CD4-positive, alpha-beta T cell treated with Interleukin-17A for 1 hour (primary cell): ENCODE measurements around the gene WDR59.
"Not testable (repeated sequence)": the region's sequence is repeated elsewhere in the genome, so short reads cannot be mapped to it uniquely, and the experiment has no call there.

Source experiments
- DNase-seq: peaks from one replicate; pipeline ENCODE4 v3.0.0-alpha.2; 2020

Gene WDR59

DNA sequence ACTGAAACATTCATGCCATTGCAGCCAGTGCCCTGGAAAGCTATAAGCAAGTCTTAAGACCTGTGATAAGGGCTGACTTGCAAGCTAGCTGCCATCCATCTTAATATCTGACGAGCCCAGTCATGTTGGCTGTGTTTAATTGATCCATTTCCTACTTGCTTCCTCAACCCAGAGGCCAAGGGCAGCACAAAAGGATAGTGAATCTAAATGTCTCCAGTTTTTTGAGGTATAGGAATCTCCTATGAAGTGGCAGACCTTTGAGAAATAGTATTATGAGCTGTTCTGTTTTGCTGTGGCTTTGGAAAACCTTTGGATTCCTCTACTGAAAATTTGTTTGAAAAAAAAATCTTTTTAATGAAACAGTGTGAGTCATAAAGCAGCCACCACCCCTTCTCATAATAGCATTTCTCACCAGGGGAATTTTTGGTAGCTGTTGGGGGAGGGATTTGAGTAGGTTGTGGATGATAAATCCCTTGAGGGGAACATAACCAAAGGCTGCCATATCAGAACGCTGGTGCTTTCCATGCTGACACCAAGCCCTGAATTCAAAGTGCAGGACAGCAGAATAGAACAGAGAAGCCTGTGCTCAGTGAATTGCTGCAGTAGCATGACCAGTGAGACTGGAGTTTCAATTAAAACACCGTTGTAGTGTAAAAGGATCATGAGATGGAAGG lies 26.8 kb upstream of the WDR59 start:
- DNase-seq = peak; percentile 62

GRCh38 chr16:75010427-75010826 lies 25.5 kb upstream of the WDR59 start:
- DNase-seq = no peak

- no peak for DNase-seq
Observed at GRCh38 chr16:75007443-75007842, 22.5 kb upstream of the WDR59 start.

DNA sequence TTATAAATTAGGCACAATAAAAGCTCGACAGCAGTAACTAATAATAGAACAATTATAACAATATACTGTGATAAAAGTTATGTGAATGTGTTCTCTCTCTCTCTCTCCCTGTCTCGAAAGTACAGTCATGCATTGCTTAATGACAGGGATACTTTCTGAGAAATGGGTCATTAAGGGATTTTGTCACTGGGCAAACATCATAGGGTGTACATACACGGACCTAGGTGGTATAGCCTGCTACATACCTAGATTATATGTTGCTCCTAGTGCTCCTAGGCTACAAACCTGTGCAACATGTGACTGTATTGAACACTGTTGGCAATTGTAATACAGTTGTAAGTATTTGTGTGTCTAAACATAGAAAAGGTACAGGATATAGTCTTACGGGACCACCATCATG lies 20.8 kb upstream of the WDR59 start:
- no peak for DNase-seq

GRCh38 chr16:75004460-75004859 lies 19.5 kb upstream of the WDR59 start:
- no peak for DNase-seq

DNA sequence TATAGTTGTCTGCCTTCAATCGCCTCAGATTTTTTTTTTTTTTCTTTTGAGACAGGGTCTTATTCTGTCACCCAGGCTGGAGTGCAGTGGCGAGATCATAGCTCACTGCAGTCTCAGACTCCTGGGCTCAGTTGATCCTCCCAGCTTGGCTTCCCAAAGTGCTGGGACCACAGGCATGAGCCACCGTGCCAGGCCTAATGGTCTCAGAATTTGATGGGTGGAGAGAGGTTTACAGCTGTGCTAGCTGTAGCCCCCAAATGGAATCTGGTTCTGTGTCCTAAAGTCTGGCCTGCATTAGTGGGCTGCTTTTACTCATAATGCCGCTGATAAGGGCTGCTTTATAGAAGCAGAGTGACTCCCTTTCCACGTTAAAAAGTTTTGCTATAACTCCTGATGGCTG lies 19.0 kb upstream of the WDR59 start:
- no peak for DNase-seq

GRCh38 chr16:75002474-75002873 lies 17.6 kb upstream of the WDR59 start:
- DNase-seq = no peak

DNA sequence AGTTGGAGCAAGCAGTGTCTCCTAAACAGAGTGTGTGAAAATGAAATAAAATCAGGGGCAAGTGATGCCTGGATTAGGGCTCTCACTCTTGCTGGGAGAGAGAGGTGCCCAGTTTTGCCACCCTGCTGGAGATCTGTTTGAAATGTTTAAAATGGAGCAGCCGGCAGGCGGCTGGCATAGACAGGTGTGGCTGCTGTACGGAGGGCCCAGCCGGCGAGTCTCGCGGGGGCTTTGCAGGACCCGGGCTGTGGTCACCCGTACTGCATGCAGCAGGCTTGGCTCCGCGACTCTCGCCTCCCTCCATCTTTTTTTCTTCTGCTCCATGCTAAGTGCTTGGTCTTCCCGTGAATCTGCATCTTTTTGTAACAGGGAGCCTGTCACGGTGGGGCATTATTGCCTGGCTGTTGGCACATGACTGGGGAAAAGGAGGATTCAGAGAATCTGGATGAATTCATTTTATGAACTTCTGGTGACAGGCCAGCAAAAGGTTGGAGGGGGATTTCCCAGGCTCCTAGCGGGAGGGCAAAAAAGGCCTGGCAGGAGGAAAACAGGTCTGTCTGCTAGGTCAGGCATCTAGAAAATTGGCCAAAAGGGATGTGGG lies 15.7 kb upstream of the WDR59 start:
- no peak for DNase-seq

- peak; percentile 70 for DNase-seq
Observed at GRCh38 chr16:74999609-75000480, 14.9 kb upstream of the WDR59 start.

DNA sequence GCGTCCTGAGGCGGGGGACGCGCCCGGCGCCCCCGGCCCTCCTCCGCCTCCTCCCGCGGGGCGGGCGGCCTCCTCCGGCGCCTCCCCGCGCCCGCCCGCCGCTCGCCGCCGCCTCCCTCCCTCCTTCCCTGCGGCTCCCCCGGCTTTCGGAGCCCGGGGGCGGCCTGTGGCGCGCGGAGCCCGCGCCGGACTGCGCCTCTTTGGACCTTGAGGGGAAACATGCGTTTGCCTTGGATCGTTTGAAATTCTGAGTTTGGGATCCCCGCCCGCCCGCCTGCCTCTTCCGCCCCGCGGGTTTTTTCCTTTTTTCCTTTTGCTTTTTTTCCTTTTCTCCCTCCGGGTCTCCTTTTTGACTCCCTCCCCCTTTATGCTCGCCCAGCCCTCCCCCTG lies 14.3 kb upstream of the WDR59 start:
- peak; percentile 34 for DNase-seq

GRCh38 chr16:74998481-74999218 lies 13.7 kb upstream of the WDR59 start, which contains the start of gene ZNRF1:
TSS of gene ZNRF1 (plus strand) at chr16:74999024. CDS start at chr16:74999672, 648 bp downstream.
- peak; percentile 85 for DNase-seq

DNA sequence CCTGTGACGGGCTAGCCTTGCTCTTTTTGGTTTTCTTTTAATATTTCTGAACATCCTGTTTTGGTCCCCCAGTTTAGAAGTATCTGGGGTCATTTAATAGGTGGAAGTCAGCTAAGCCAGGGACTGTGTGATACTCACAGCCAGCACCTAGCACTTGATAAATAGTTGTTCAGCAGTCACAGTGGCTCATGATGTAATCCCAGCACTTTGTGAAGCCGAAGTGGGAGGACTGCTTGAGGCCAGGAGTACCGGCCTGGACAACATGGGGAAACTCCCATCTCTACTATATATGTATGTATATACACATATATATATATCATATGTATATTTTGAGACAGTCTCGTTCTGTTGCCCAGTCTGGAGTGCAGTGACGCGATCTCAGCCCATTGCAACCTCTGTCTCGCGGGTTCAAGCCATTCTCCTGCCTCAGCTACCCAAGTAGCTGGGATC lies 12.1 kb upstream of the WDR59 start:
- DNase-seq = no peak

DNA sequence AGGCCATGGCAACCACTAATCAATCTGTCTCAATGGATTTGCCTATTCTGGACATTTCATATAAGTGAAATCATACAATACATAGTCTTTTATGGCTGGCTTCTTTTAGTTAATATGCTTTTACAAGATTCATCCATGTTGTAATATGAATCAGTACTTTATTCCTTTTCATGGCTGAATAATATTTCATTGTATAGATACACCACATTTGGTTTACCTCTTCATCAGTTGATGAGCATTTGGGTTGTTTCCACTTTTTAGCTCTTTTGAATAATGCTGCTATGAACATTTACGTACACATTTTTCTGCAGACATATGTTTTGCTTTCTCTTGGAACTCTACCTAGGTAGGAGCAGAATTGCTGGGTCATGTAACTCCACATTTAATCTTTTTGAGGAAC lies 11.1 kb upstream of the WDR59 start:
- DNase-seq = no peak

GRCh38 chr16:74991593-74992403 lies 6.9 kb upstream of the WDR59 start:
- DNase-seq = no peak

- no peak for DNase-seq
Observed at GRCh38 chr16:74991268-74991592, 6.3 kb upstream of the WDR59 start.

DNA sequence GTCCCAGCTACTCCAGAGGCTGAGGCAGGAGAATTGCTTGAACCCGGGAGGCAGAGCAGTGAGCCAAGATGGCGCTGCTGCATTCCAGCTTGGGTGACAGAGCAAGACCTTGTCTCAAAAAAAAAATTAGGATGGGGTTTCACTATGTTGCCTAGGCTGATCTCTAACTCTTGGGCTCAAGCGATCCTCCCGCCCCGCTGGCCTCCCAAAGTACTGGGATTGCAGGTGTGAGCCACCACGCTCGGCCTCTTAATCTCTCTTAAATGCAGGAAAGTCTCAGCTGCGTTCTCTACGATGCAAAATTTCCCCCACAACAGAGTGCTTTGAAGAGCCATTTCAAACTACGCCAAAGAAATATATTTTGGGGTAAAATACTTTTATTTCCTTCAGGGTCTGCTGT lies 5.9 kb upstream of the WDR59 start:
- no peak for DNase-seq

DNA sequence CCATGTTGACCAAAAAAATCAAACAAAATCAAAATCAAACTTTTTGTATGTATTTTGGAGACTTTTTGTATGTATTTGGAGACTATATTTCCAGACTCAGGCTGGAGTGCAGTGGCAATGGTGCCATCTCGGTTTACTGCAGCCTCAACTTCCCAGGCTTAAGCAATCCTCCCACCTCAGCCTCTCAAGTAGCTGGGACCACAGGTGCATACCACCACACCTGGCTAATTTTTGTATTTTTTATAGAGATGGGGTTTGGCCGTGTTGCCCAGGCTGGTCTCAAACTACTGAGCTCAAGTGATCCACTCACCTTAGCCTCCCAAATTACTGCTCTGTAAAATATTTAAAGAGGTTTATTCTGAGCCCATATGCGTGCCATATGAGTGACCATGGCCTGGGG lies 4.9 kb upstream of the WDR59 start:
- not testable (repeated sequence) for DNase-seq

DNA sequence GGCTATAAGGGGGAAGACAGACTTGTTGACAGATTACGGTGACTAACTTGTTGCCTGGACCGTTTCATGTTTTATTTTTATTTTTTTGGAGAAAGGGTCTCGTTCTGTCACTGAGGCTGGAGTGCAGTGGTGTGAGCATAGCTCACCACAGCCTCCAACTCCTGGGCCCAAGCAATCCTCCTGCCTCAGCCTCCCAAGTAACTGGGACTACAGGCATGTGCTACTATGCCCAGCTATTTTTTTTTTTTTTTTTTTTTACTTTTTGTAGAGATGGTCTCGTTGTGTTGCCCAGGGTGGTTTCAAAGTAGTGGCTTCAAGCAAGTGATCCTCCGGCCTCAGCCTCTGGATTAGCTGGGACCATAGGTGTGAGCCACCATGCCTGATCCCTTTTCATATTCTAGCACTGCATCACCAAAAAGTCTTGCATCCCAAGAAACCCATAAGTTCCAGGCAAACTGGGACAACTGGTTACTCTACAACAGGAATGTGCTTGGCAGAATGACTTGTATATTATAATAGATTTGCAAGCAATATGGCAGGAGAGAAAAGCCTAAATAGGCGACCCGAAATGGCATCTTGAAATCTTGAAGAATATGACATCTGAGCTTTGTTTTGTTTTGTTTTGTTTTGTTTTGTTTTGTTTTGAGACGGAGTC lies 2.2 kb upstream of the WDR59 start:
- DNase-seq = no peak

DNA sequence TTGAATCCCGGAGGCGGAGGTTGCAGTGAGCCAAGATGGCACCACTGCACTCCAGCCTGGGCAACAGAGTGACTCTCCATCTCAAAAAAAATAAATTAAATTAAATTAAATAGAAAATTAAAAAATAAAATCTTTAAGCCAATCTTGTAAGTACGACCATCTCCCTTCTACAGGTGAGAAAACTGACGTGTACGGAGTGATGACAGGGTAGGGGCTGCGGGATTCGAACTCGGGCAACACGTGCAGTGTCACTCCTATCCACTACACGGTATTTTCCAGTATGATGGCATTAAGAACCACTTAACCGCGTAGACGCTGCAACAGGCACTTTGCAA lies 762 bp downstream of the WDR59 start:
- no peak for DNase-seq

DNA sequence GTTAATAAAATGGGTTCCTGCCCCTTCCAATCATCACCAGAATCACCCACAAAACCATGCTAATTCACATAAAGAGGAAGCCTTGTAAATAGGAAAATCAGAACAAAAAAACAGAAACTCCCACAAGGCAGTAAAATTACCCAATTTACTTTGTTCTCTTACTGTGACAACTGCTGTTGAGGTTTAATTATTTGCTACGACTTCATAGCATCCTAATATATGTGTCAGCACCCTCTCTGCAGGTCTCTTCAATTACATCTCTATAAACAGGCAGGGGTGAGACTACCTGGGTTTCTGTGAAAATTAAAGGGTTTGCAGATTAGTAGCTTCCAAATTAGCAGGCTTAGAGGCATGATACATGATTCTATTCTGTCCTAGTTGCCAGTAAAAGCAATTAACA lies 2.7 kb downstream of the WDR59 start:
- DNase-seq = no peak

- no peak for DNase-seq
Observed at GRCh38 chr16:74975591-74975990, 9.3 kb downstream of the WDR59 start.

DNA sequence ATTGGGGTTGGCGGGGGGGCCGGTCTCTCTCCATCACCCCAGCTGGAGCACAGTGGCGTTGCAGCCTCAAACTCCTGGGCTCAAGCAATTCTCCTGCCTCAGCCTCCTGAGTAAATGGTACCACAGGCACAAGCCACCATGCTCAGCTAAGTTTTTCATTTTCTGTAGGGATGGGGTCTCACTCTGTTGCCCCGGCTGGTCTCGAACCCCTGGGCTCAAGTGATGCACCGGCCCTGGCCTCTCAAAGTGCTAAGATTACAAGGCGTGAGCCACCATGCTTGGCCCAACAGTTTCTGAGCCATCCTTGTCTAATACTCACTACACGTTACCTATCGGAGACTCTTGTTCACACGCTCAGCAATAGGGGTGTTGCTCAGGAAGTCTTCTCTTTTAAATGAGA lies 11.6 kb downstream of the WDR59 start:
- no peak for DNase-seq
